HEK293T (cell line): ENCODE data around the gene CASZ1.

ENCODE experiments used
- ARNT ChIP-seq: fragments of 450-650 bp; IDR thresholded peaks from 2 replicates; pipeline ENCODE4 v1.6.1; 2017; ENCODE audit warnings: mild to moderate bottlenecking
- BHLHE40 ChIP-seq: fragments of 450-650 bp; IDR thresholded peaks from 2 replicates; pipeline ENCODE4 v1.6.1; 2016; ENCODE audit warnings: mild to moderate bottlenecking, moderate library complexity, borderline replicate concordance
- ELF4 ChIP-seq: fragments of 450-650 bp; IDR thresholded peaks from 2 replicates; pipeline ENCODE4 v1.6.1; 2017; ENCODE audit warnings: antibody characterized with exemption
- FOXA1 ChIP-seq: fragments of 450-650 bp; IDR thresholded peaks from 2 replicates; pipeline ENCODE4 v1.6.1; 2016; ENCODE audit warnings: mild to moderate bottlenecking
- FOXM1 ChIP-seq: fragments of 450-650 bp; IDR thresholded peaks from 2 replicates; pipeline ENCODE4 v1.6.1; 2017; ENCODE audit warnings: mild to moderate bottlenecking, borderline replicate concordance
- HDGF ChIP-seq: fragments of 450-650 bp; IDR thresholded peaks from 2 replicates; pipeline ENCODE4 v1.6.1; 2017; ENCODE audit warnings: antibody characterized with exemption, borderline replicate concordance
- LEF1 ChIP-seq: fragments of 450-650 bp; IDR thresholded peaks from 2 replicates; pipeline ENCODE4 v1.6.1; 2017; ENCODE audit warnings: mild to moderate bottlenecking, borderline replicate concordance
- NFRKB ChIP-seq: fragments of 450-650 bp; IDR thresholded peaks from 2 replicates; pipeline ENCODE4 v1.6.1; 2016; ENCODE audit warnings: mild to moderate bottlenecking, moderate library complexity
- SP1 ChIP-seq: fragments of 450-650 bp; IDR thresholded peaks from 2 replicates; pipeline ENCODE4 v1.6.1; 2017
- SUZ12 ChIP-seq: fragments of 450-650 bp; IDR thresholded peaks from 2 replicates; pipeline ENCODE4 v1.6.1; 2016; ENCODE audit warnings: mild to moderate bottlenecking
- ZNF384 ChIP-seq: fragments of 450-650 bp; IDR thresholded peaks from 2 replicates; pipeline ENCODE4 v1.6.1; 2016

DNA sequence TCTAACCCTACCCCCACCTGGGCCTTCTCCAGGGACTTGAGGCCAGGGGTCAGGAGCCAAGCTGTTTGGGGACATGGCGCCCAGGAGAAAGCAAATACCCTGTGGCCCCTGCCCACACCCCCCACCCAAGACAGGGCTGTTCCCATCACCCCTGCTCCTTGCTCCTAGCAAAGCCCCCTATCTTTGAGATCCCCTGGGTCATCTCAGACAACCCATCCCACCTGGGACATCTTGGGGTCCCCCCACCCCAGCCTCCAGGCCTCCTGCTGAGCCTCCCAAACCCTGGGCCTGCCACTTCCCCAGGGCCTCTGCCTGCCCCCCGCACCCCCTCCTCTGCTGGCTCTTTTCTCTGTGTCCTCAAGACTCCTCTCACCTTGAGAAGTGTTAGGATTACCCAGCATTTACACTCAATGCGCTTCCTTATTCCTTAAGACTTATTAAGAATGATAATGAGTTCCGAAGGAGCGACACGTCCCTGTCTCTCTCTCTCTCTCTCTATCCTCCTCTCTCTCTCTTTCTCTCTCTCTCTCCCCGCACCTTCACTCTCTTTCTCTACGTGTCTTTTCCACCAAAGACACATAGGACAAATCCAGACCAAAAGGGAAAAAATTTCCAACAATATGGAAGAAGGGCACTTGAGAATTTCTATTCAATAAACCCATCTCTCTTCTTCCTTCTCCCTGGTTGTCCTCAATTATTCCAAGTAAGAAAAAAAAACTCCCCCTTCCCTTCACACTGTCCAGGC, 7.2 kb downstream of the CASZ1 start:
- TF ChIP-seq FOXM1: no peak
- TF ChIP-seq ELF4: no peak
- TF ChIP-seq BHLHE40: no peak
- no peak for TF ChIP-seq SUZ12
- TF ChIP-seq HDGF: no peak
- TF ChIP-seq FOXA1: no peak
- no peak for TF ChIP-seq LEF1
- TF ChIP-seq ARNT: no peak
- TF ChIP-seq ZNF384: no peak
- no peak for TF ChIP-seq SP1
- no peak for TF ChIP-seq NFRKB
